BLaER1 treated with 17β-estradiol and CSF1 and Interleukin-3, amounts not matched to agents 10 nM and 100 nM (cell line): ENCODE measurements around the gene KIAA0825.

ENCODE experiments used
- H3K27ac ChIP-seq, 11 experiments: shearing (Covaris generic); formaldehyde crosslinking; 2 replicates each; pipeline ENCODE4 v1.8.1; 2022
- H3K27me3 ChIP-seq, 11 experiments: shearing (Covaris generic); formaldehyde crosslinking; 2 replicates each; pipeline ENCODE4 v1.8.1; 2022
- H3K36me3 ChIP-seq, 11 experiments: shearing (Covaris generic); formaldehyde crosslinking; 2 replicates each; pipeline ENCODE4 v1.8.1; 2022
- H3K4me1 ChIP-seq, 10 experiments: shearing (Covaris generic); formaldehyde crosslinking; 2 replicates each; pipeline ENCODE4 v1.8.1; 2022
- H3K4me2 ChIP-seq, 11 experiments: shearing (Covaris generic); formaldehyde crosslinking; 2 replicates each; pipeline ENCODE4 v1.8.1; 2022
- H3K4me3 ChIP-seq, 10 experiments: shearing (Covaris generic); formaldehyde crosslinking; 2 replicates each; pipeline ENCODE4 v1.8.1; 2022
- H3K9ac ChIP-seq, 11 experiments: shearing (Covaris generic); formaldehyde crosslinking; 2 replicates each; pipeline ENCODE4 v1.8.1; 2022
- H3K9me3 ChIP-seq, 11 experiments: shearing (Covaris generic); formaldehyde crosslinking; replicated peaks in 1 of 11; 2 replicates each; pipeline ENCODE4 v1.8.1; 2022
- H4K20me1 ChIP-seq, 11 experiments: shearing (Covaris generic); formaldehyde crosslinking; 2 replicates each; pipeline ENCODE4 v1.8.1; 2022
- Cebpa-rat ChIP-seq, 11 experiments: shearing (Covaris generic); IDR thresholded peaks; 2 replicates each; pipeline ENCODE4 v1.8.1; 2022

KIAA0825 gene

DNA sequence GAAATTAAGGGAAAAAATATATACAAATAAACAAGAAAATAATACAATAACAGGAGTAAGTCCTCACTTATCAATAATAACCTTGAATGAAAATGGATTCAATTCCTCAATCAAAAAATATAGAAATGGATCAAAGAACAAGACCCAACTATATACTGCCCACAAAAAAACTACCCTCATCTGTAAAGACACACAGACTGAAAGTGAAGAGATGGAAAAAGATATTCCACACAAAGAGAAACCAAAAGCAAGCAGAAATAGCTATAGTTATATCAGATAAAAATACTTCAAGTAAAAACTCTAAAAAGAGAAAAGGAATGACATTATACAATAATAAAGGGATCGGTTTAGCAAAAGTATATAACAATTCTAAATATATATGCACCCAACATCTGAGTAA is 66.5 kb downstream of the KIAA0825 start:
- no peak overlapping the region for H3K4me2 ChIP-seq
- H3K9me3 ChIP-seq, result peaks cover 10 to 19% (median 14%) of the 10 kb centered on the region in 11 experiments; a peak in 20 of 22 replicates
- H3K36me3 ChIP-seq, result peaks cover 0 to 5% (median 0%) of the 10 kb centered on the region in 11 experiments; a peak in 2 of 22 replicates
- no peaks in the 10 kb centered on the region for H3K4me1 ChIP-seq
- no peak for TF ChIP-seq Cebpa-rat (IDR thresholded peaks at IDR 0.05)
- H3K27ac ChIP-seq, result no peak overlapping the region
- no peak overlapping the region for H3K4me3 ChIP-seq
- no peaks in the 10 kb centered on the region for H4K20me1 ChIP-seq
- no peaks in the 10 kb centered on the region for H3K27me3 ChIP-seq
- H3K9ac ChIP-seq, result no peak overlapping the region

DNA sequence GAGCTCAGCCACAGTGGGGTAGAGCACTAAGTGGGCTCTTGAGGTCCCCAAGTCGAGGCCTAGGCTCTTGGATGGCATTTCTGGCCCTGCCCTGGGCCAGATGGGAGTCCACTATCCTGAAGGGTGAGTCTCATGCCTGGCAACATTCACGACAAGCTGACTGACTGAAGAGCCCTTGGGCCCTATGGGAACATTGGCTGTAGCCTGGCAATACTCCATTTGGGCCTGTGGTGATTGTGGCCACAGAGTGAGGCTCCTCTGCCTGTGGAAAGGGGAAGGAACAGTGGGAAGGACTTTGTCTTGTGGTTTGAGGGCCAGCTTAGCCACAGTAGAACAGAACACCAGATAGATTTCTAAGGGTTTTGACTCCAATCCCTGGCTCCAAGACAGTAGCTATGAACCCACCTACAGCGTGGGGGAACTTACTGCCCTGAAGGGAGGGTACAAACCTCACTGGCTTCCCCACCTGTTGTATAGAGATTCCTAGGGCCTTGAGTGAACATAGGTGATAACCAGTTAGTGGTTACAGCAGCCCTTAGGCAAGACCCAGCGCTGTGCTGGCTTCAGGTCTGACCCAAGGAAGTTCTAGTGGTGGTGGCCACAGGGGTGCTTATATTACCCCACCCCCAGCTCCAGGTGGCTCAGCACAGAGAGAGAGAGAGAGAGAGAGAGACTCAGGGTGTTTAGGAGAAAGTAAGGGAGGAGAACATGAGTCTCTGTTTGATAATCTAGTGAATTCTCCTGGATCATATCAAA is 72.4 kb downstream of the KIAA0825 start:
- Histone ChIP-seq H4K20me1 (no peaks in the 10 kb centered on the region; a peak in 2 of 22 replicates), H3K9ac (no peak overlapping the region), H3K4me1 (peaks cover 25 to 35% (median 29%) of the 10 kb centered on the region in 10 experiments), H3K27me3 (no peaks in the 10 kb centered on the region), H3K4me2 (peak overlapping the region; percentile 7 to 89 (median 35); a peak in 19 of 22 replicates), H3K36me3 (peaks cover 0 to 17% (median 0%) of the 10 kb centered on the region in 11 experiments; a peak in 9 of 22 replicates), H3K27ac (no peak overlapping the region), H3K9me3 (peaks cover 27 to 51% (median 41%) of the 10 kb centered on the region in 11 experiments), H3K4me3 (no peak overlapping the region)
- TF ChIP-seq Cebpa-rat (IDR thresholded peaks at IDR 0.05), result no peak

DNA sequence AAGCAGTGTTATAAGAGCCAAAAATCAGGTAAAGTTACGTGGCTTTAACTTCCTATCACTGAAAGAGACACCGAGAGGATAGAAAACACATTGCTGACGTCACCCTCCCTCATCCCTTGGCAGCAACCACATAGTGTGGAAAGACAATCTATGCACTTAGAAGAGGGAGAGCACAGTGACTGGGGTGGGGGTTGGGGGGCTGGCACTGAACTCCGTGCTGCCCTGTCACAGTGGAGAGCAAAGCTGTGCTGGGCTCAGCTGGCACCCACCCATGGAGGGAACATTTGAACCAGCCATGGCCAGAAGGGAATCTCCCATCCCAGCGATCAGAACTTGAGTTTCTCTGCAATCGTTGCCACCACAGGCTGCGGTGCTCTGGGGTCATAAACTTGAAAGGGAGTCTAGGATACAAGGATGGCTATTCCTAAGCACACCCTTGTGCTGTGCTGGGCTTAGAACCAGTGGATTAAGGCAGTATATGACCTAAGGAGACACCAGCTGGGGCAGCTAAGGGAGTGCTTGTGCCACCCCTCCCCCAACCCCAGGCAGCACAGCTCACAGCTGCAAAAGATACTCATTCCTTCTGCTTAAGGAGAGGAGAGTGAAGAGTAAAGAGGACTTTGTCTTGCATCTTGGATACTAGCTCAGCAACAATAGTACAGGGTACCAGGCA is 73.4 kb downstream of the KIAA0825 start:
- no peak for TF ChIP-seq Cebpa-rat (IDR thresholded peaks at IDR 0.05)

DNA sequence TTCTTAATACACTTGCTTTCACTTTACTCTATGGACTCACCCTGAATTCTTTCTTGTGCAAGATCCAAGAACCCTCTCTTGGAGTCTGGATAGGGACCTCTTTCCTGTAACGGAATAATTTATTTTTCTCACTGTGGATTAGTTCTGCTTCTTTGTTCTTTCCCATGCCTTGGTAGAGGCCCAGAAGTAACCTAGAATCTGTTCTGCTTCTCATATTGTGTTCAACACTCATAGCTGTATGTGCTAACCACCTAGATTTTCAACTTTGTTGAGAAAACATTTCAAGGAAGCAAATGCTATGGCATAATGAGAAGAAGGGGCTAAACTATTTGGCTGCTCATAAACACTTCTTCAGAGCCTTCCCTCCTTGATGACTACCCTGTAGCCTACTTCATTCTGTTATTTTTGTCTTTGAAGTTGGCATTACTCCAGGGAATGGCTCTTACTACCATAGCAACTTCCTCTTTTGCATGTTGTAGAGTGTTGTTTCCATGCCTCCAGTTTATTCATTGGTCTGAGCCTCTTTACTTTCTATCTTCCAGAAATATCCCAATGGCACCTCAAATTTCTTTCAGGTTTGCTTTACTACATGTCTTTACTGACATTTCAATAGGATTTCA is 74.3 kb downstream of the KIAA0825 start:
- H3K27ac ChIP-seq, result peak overlapping the region in 1 of 11 experiments; percentile 26; a peak in 1 of 22 replicates
- no peak overlapping the region for H3K9ac ChIP-seq
- H3K9me3 ChIP-seq, result peaks cover 36 to 60% (median 47%) of the 10 kb centered on the region in 11 experiments
- H3K27me3 ChIP-seq, result no peaks in the 10 kb centered on the region
- no peaks in the 10 kb centered on the region; a peak in 2 of 22 replicates for H4K20me1 ChIP-seq
- no peak overlapping the region for H3K4me3 ChIP-seq
- peak overlapping the region; percentile 7 to 89 (median 29); a peak in 20 of 22 replicates for H3K4me2 ChIP-seq
- peaks cover 0 to 24% (median 4%) of the 10 kb centered on the region in 11 experiments; a peak in 10 of 22 replicates for H3K36me3 ChIP-seq
- H3K4me1 ChIP-seq, result peaks cover 25 to 35% (median 29%) of the 10 kb centered on the region in 10 experiments
- no peak for TF ChIP-seq Cebpa-rat (IDR thresholded peaks at IDR 0.05)

More for the DNA sequence above, 73.4 kb downstream of the KIAA0825 start:
- Histone ChIP-seq H3K9ac (no peak overlapping the region), H3K4me1 (peaks cover 25 to 35% (median 29%) of the 10 kb centered on the region in 10 experiments), H3K4me2 (peak overlapping the region; percentile 7 to 89 (median 29); a peak in 15 of 22 replicates), H3K4me3 (no peak overlapping the region), H3K9me3 (peaks cover 30 to 53% (median 44%) of the 10 kb centered on the region in 11 experiments), H4K20me1 (no peaks in the 10 kb centered on the region; a peak in 2 of 22 replicates), H3K27me3 (no peaks in the 10 kb centered on the region), H3K36me3 (peaks cover 0 to 18% (median 4%) of the 10 kb centered on the region in 11 experiments; a peak in 10 of 22 replicates), H3K27ac (peak overlapping the region in 1 of 11 experiments; percentile 26; a peak in 1 of 22 replicates)

DNA sequence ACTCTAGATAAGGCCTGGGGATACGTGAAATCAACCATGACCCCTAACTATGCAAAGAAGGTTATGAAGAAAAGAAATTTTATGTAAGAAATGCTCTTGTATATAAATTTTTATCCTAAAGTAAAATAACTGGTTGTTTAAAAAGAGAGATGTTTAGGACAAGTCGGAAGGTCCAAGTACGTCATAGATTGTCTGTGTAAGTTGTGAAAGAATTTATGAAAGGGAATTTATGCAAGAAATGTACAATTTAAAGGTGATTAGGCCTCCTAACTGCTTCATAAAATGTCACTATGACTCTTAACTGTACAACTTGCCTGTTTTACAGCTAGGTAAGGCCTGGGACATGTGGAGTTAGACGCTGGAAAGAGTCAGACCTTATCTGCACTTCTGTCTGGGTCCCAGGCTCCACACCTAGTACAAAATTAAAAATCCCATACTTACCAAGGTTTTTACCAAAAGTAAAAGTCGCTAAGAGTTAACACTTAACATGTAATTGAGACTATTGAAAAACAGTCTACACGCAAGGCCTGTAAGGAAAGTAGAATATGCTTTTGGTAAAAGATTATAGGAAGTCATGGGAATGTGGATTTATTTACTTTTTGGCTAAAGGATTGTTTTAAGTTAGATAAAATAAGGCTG is 77.4 kb downstream of the KIAA0825 start:
- TF ChIP-seq Cebpa-rat (IDR thresholded peaks at IDR 0.05), result no peak
- H3K36me3 ChIP-seq, result peaks cover 0 to 28% (median 4%) of the 10 kb centered on the region in 11 experiments; a peak in 10 of 22 replicates
- H4K20me1 ChIP-seq, result no peaks in the 10 kb centered on the region; a peak in 1 of 22 replicates
- no peak overlapping the region for H3K4me2 ChIP-seq
- peaks cover 47 to 65% (median 57%) of the 10 kb centered on the region in 11 experiments for H3K9me3 ChIP-seq
- H3K4me1 ChIP-seq, result peaks cover 21 to 27% (median 24%) of the 10 kb centered on the region in 10 experiments
- no peaks in the 10 kb centered on the region for H3K27me3 ChIP-seq
- H3K4me3 ChIP-seq, result no peak overlapping the region
- H3K9ac ChIP-seq, result no peak overlapping the region
- H3K27ac ChIP-seq, result no peak overlapping the region

DNA sequence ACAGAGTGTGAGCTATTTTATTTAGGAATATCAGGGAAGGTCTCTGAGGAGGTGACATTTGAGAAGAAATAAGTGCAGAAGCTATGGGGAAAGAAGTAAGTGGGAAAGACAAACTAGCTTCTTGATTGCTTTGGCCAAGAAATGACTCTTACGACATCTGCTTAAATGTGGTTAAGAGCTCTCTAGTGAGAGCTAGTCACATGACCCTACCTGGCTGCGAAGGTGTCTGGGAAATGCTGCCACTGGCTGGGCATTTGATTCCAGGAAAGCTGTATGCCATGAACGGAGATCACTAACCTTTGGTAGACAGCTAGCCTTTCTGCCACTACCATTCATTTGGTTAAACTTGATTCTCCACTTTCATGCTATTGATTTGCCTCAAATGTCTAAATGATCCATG is 80.1 kb downstream of the KIAA0825 start:
- H3K9me3 ChIP-seq, result peaks cover 44 to 59% (median 51%) of the 10 kb centered on the region in 11 experiments

DNA sequence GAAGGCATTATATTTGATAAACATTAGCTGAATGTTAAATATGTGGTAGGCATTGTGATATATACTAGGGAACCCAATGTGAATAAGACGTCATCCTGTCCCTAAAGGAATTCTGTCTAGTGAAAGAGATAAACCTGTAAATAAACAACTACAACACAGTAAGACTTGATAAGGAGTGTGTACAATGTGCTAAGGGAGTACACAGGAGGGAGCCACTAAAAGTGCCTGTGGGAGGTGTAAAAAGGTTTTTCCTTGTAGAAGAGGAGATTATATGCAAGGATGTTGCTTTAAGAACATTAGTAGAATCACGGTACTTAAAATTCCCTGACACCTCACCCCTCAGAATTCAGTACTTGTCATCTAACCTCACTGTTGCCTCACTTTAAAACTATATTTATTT is 91.7 kb downstream of the KIAA0825 start:
- H3K27ac ChIP-seq, result no peak overlapping the region
- H3K27me3 ChIP-seq, result no peaks in the 10 kb centered on the region
- H3K9ac ChIP-seq, result no peak overlapping the region
- no peak for TF ChIP-seq Cebpa-rat (IDR thresholded peaks at IDR 0.05)
- no peaks in the 10 kb centered on the region for H3K4me1 ChIP-seq
- H3K9me3 ChIP-seq, result no peaks in the 10 kb centered on the region
- H3K4me2 ChIP-seq, result no peak overlapping the region
- H3K36me3 ChIP-seq, result no peaks in the 10 kb centered on the region
- H4K20me1 ChIP-seq, result no peaks in the 10 kb centered on the region
- no peak overlapping the region for H3K4me3 ChIP-seq

More for the DNA sequence above, 80.1 kb downstream of the KIAA0825 start:
- Histone ChIP-seq H3K4me1 (no peaks in the 10 kb centered on the region), H3K4me3 (no peak overlapping the region), H3K27me3 (no peaks in the 10 kb centered on the region), H3K4me2 (no peak overlapping the region), H3K36me3 (peaks cover 0 to 28% (median 4%) of the 10 kb centered on the region in 11 experiments; a peak in 10 of 22 replicates), H4K20me1 (no peaks in the 10 kb centered on the region), H3K9ac (no peak overlapping the region), H3K27ac (no peak overlapping the region)
- TF ChIP-seq Cebpa-rat (IDR thresholded peaks at IDR 0.05), result no peak

DNA sequence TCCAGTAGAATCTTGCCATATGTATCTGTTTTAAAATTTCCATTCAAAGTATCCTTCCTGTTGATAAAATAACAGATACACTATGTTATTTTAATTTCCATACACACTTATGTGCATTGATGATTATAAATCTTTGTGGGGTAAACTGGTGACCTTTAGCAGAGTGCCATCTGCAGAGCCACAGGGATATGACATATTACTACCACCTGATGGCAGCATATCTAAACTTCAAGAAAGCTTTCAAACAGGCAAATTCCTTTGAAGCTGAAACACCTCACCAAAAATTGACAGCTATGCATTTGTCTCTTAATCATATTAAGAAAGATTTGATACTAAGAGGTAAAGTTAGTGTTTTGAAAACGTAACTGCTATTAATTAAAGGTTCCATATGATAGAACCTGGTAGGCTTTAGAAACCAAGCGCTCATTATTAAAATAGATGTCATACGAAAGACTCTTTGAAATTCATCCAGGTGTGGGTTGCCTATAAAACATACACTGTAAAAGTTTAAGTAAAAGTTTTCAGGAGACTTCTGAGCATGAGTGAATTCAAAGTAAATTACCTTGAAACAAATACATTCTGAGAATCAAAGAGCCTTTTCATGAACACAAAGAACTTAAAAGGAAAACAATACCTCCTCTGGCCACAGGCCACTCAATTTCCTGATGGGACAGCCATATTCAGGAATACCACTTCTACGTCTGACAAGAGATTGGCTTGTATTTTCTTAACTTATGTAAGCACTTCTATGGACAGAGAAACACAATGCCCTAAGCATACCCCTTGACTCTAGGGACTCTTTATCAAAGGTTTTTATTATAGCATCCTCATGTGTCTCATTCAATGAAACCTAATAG is 93.3 kb downstream of the KIAA0825 start:
- no peaks in the 10 kb centered on the region for H3K4me1 ChIP-seq
- H4K20me1 ChIP-seq, result no peaks in the 10 kb centered on the region
- TF ChIP-seq Cebpa-rat (IDR thresholded peaks at IDR 0.05), result no peak
- H3K9ac ChIP-seq, result no peak overlapping the region
- H3K9me3 ChIP-seq, result no peaks in the 10 kb centered on the region
- no peaks in the 10 kb centered on the region for H3K27me3 ChIP-seq
- no peak overlapping the region for H3K27ac ChIP-seq
- no peak overlapping the region for H3K4me3 ChIP-seq
- no peaks in the 10 kb centered on the region for H3K36me3 ChIP-seq
- H3K4me2 ChIP-seq, result no peak overlapping the region
